Measurements from ENCODE around the gene HSPE1. TPM values are rescaled to one million over a fixed set of nuclear protein-coding genes. Genes with fewer than 3 reads are reported as not detected.
"Not testable (repeated sequence)": the region's sequence is repeated elsewhere in the genome, so short reads cannot be mapped to it uniquely, and the experiment has no call there.

The HSPE1 gene
- total RNA-seq: 76.7 and 83.7 TPM in 2 replicates

DNA sequence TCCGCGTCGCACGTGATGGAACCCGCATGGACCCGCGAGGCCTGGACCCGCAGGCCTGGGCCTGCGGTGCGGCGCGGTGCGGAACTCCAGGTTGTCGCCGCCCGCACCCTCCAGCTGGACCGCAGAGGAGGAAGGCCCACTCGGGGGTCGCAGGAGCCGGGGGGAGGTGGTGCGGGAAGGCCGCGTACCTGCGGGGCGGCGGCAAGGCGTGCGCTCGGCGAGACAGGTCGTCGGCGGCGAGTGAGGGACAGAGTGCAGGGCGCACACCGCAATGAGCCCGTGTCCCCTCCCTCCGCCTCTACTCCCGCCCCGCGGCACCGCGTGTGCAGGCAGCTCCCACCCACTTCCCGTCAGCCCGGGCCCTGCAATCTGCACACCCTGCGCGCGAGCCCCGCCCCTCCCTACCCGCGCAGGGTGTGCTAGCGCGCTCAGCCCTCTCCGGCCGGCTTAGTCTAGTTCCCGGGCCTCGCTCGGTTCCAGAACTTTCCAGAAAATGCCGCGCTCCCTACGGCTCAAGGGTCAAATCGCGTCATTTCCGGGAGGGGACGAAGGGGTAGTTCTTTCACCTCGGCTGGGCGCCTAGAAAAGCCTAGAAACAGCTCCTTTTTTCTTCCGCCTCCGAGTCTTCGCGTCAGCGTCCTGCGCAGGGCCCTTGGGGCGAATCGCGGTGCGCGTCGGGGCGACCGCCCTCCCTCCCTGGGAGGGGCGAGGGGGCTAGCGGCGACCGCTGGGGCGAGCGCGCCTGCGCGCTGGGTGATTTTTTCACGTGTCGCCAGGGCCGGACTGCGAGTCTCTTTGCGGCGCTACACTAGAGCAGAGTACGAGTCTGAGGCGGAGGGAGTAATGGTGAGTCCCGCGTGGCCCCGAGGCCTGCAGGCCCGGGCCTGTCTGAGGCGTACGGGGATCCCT, at the start of gene HSPE1, which contains the start of gene HSPD1:
Gene HSPE1, plus strand, starts transcription at position 786 of the 909 bp plus-strand sequence. Its CDS starts 58 bp downstream, at position 844.
Gene HSPD1, minus strand, starts transcription at position 247 of the 909 bp plus-strand sequence. CDS start 992 bp downstream, outside the sequence.
- Histone ChIP-seq H3K4me3 (ENCODE audit: low read depth, low read length) (peak within 1 kb of the TSS; percentile 99), H3K27me3 (ENCODE audit: control insufficient read depth, insufficient read depth, low read length) (no peaks in the 10 kb centered on the region), H3K36me3 (ENCODE audit: control insufficient read depth, insufficient read depth, low read length) (peaks cover 15% of the 10 kb centered on the region)
- DNase-seq (ENCODE audit: low read depth) (peak; percentile 95), FAIRE-seq (no peak)
- TF ChIP-seq, protein P1, sequence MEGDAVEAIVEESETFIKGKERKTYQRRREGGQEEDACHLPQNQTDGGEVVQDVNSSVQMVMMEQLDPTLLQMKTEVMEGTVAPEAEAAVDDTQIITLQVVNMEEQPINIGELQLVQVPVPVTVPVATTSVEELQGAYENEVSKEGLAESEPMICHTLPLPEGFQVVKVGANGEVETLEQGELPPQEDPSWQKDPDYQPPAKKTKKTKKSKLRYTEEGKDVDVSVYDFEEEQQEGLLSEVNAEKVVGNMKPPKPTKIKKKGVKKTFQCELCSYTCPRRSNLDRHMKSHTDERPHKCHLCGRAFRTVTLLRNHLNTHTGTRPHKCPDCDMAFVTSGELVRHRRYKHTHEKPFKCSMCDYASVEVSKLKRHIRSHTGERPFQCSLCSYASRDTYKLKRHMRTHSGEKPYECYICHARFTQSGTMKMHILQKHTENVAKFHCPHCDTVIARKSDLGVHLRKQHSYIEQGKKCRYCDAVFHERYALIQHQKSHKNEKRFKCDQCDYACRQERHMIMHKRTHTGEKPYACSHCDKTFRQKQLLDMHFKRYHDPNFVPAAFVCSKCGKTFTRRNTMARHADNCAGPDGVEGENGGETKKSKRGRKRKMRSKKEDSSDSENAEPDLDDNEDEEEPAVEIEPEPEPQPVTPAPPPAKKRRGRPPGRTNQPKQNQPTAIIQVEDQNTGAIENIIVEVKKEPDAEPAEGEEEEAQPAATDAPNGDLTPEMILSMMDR (IDR thresholded peaks at IDR 0.05; ENCODE audit: insufficient read depth, low read length, severe bottlenecking): no peak

DNA sequence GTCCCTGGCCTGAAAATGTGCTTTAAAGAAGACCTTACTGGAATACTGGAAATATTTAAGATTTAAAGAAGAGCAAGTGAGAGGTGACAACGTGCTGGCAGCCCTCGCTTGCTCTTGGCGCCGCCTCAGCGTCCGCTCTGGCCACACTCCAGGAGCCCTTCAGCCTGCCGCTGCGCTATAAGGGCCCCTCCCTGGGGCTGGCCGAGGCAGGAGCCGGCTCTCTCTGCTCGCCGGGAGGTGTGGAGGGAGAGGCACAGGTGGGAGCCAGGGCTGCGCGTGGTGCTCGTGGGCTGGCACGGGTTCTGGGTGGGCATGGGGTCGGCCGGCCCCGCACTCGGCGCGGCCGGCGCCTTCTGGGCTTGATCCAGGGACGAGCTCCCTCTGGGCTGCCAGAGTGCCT, 49.7 kb upstream of the HSPE1 start:
- no peak for DNase-seq (ENCODE audit: low read depth)

DNA sequence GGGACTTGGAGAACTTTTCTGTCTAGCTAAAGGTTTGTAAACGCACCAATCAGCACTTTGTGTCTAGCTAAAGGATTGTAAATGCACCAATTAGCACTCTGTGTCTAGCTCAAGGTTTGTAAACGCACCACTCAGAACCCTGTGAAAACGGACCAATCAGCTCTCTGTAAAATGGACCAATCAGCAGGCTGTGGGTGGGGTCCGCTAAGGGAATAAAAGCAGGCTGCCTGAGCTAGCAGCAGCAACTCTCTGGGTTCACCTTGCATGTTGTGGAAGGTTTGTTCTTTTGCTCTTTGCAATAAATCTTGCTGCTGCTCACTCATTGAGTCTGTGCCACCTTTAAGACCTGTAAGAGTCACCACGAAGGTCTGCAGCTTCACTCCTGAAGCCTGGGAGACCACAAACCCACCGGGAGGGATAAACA, 49.2 kb upstream of the HSPE1 start:
- not testable (repeated sequence) for DNase-seq (ENCODE audit: low read depth)

More for the DNA sequence above, 49.7 kb upstream of the HSPE1 start:
- no peak for FAIRE-seq
- H3K36me3 ChIP-seq (ENCODE audit: control insufficient read depth, insufficient read depth, low read length): no peaks in the 10 kb centered on the region
- TF ChIP-seq, protein P1 (IDR thresholded peaks at IDR 0.05; ENCODE audit: insufficient read depth, low read length, severe bottlenecking): no peak
- no peak overlapping the region for H3K4me3 ChIP-seq (ENCODE audit: low read depth, low read length)
- no peaks in the 10 kb centered on the region for H3K27me3 ChIP-seq (ENCODE audit: control insufficient read depth, insufficient read depth, low read length)

DNA sequence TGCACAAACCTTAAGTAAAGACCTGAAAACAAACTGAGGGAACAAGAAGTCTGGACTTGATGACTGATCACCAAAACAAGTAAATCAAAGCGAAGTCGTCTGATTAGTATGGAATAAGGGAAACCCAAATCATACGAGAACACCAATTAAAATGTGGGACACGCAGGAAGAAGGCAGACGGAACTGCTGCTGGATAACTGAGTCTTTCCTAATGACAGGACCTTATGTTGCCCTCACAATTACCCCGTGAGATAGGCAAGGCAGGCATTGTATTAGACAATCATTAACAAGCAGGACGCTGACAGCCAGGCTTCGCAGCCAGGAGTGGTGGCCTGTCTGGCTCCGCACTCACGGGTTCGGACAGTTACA, 47.4 kb upstream of the HSPE1 start:
- TF ChIP-seq, protein P1 (IDR thresholded peaks at IDR 0.05; ENCODE audit: insufficient read depth, low read length, severe bottlenecking): no peak
- Histone ChIP-seq H3K36me3 (ENCODE audit: control insufficient read depth, insufficient read depth, low read length) (no peaks in the 10 kb centered on the region), H3K27me3 (ENCODE audit: control insufficient read depth, insufficient read depth, low read length) (no peaks in the 10 kb centered on the region), H3K4me3 (ENCODE audit: low read depth, low read length) (peak overlapping the region; percentile 68)
- DNase-seq (ENCODE audit: low read depth) (no peak), FAIRE-seq (no peak)

More for the DNA sequence above, 49.2 kb upstream of the HSPE1 start:
- H3K36me3 ChIP-seq (ENCODE audit: control insufficient read depth, insufficient read depth, low read length); H3K4me3 ChIP-seq (ENCODE audit: low read depth, low read length); H3K27me3 ChIP-seq (ENCODE audit: control insufficient read depth, insufficient read depth, low read length); FAIRE-seq: not testable (repeated sequence)

DNA sequence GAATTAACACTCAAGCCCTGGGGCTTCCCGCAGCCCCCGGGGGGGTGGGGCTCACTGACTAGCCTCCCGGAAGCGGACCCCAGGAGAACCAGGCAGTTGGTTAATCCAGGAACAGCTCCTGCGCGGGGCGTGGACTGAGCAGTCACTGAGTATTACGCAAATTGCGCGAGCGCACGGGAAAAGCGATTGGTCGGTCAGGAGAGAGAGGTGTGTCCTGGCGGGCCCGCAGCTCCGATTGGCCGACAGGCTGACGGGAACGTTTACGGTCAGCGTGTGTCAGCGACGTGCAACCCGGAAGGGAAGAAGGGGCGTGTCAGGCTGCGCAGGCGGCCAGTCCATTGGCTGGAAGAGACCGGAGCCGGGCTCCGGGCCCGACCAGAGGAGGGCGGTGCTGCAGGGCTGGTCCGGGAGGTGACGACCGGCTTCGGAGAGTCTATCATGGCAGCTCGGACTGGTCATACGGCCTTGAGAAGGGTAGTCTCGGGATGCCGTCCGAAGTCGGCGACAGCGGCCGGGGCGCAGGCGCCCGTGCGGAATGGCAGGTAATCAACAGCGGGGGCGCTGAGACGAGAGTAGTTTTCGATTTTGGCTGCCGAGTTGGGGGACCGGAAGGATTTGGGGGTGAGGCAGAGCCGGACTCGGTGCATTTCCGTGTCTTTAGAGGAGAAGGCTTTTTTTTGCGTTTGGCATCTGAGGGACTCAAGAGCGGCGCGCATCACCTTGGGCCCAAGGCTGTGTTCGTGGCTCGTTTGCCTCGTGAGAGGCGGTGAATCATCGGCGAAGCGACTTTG, 46.9 kb upstream of the HSPE1 start, which contains the start of gene COQ10B:
Gene COQ10B, plus strand, starts transcription at position 430 of the 791 bp plus-strand sequence. Its CDS starts 9 bp downstream, at position 439.
- TF ChIP-seq, protein P1 (IDR thresholded peaks at IDR 0.05; ENCODE audit: insufficient read depth, low read length, severe bottlenecking): peak; percentile 41
- no peak for FAIRE-seq
- peak; percentile 99 for DNase-seq (ENCODE audit: low read depth)

More for the DNA sequence above, 46.9 kb upstream of the HSPE1 start, which contains the start of gene COQ10B:
- H3K4me3 ChIP-seq (ENCODE audit: low read depth, low read length): peak within 1 kb of the TSS; percentile 68
- no peaks in the 10 kb centered on the region for H3K27me3 ChIP-seq (ENCODE audit: control insufficient read depth, insufficient read depth, low read length)
- H3K36me3 ChIP-seq (ENCODE audit: control insufficient read depth, insufficient read depth, low read length): no peaks in the 10 kb centered on the region

Measured in bronchial epithelial cell (primary cell).